ENCODE results near the gene CCNL1.
A peak's percentile ranks its signal among the peaks of the same experiment; 100 is the strongest.
"Not testable (repeated sequence)": the region's sequence is repeated elsewhere in the genome, so short reads cannot be mapped to it uniquely, and the experiment has no call there.

Gene CCNL1

GRCh38 chr3:157179365-157179803 lies 19.4 kb upstream of the CCNL1 start:
- H3K27me3 ChIP-seq (replicated peaks): no peaks in the 10 kb centered on the region
- no peak for DNase-seq
- no peak overlapping the region for H3K27ac ChIP-seq
- H3K36me3 ChIP-seq (replicated peaks): no peaks in the 10 kb centered on the region
- no peak for TF ChIP-seq CTCF (IDR thresholded peaks at IDR 0.05; ENCODE audit: low read depth, low read length, missing control alignments)
- in situ Hi-C loops (cut with HindIII; ENCODE audit: low pct_ligation_motif_present, low sequenced_read_pairs): no loop called here
- H3K4me3 ChIP-seq (ENCODE audit: low read depth, low read length): no peak overlapping the region

GRCh38 chr3:157178503-157179364 lies 18.8 kb upstream of the CCNL1 start:
- H3K36me3 ChIP-seq (replicated peaks); H3K27me3 ChIP-seq (replicated peaks); DNase-seq; H3K27ac ChIP-seq; in situ Hi-C loops (cut with HindIII; ENCODE audit: low pct_ligation_motif_present, low sequenced_read_pairs); H3K4me3 ChIP-seq (ENCODE audit: low read depth, low read length): not testable (repeated sequence)

GRCh38 chr3:157177801-157178453 lies 18.0 kb upstream of the CCNL1 start:
- H3K4me3 ChIP-seq (ENCODE audit: low read depth, low read length); in situ Hi-C loops (cut with HindIII; ENCODE audit: low pct_ligation_motif_present, low sequenced_read_pairs); H3K27ac ChIP-seq; H3K36me3 ChIP-seq (replicated peaks); H3K27me3 ChIP-seq (replicated peaks); DNase-seq: not testable (repeated sequence)

- Histone ChIP-seq H3K4me3 (ENCODE audit: low read depth, low read length) (no peak overlapping the region), H3K27me3 (replicated peaks) (no peaks in the 10 kb centered on the region), H3K27ac (no peak overlapping the region), H3K36me3 (replicated peaks) (no peaks in the 10 kb centered on the region)
- DNase-seq: no peak
- in situ Hi-C loops (cut with HindIII; ENCODE audit: low pct_ligation_motif_present, low sequenced_read_pairs): no loop called here
- no peak for TF ChIP-seq CTCF (IDR thresholded peaks at IDR 0.05; ENCODE audit: low read depth, low read length, missing control alignments)
Observed at GRCh38 chr3:157176934-157177333, 17.0 kb upstream of the CCNL1 start.

- peak overlapping the region; percentile 61 for H3K4me3 ChIP-seq (ENCODE audit: low read depth, low read length)
- in situ Hi-C loops (cut with HindIII; ENCODE audit: low pct_ligation_motif_present, low sequenced_read_pairs): no loop called here
- H3K27me3 ChIP-seq (replicated peaks): no peaks in the 10 kb centered on the region
- no peaks in the 10 kb centered on the region for H3K36me3 ChIP-seq (replicated peaks)
- H3K27ac ChIP-seq: peak overlapping the region; percentile 90
- peak; percentile 9 for DNase-seq
- no peak for TF ChIP-seq CTCF (IDR thresholded peaks at IDR 0.05; ENCODE audit: low read depth, low read length, missing control alignments)
Observed at GRCh38 chr3:157175691-157176507, 16.0 kb upstream of the CCNL1 start.

- Histone ChIP-seq H3K36me3 (replicated peaks) (no peaks in the 10 kb centered on the region), H3K27ac (peak overlapping the region; percentile 90), H3K27me3 (replicated peaks) (no peaks in the 10 kb centered on the region), H3K4me3 (ENCODE audit: low read depth, low read length) (peak overlapping the region; percentile 61)
- peak; percentile 99 for DNase-seq
- in situ Hi-C loops (cut with HindIII; ENCODE audit: low pct_ligation_motif_present, low sequenced_read_pairs): no loop called here
- TF ChIP-seq CTCF (IDR thresholded peaks at IDR 0.05; ENCODE audit: low read depth, low read length, missing control alignments): no peak
Observed at GRCh38 chr3:157174649-157175498, 14.9 kb upstream of the CCNL1 start.
